HUDEP-2 (cell line): ENCODE results near the gene NAPA.
"Not testable (repeated sequence)": the region's sequence is repeated elsewhere in the genome, so short reads cannot be mapped to it uniquely, and the experiment has no call there.

Experiments used
- DNase-seq, 76 experiments: peaks; one replicate each; lab custom pipeline; 2025; ENCODE audit not compliant: unreplicated experiment in 76 of 76; lab: John Stamatoyannopoulos, UW

Gene NAPA

GRCh38 chr19:47487551-47488515 is 27.0 kb downstream of the NAPA start:
- DNase-seq, result no peak

GRCh38 chr19:47486900-47487299 is 28.0 kb downstream of the NAPA start:
- DNase-seq, result no peak

GRCh38 chr19:47486220-47486619 is 28.6 kb downstream of the NAPA start:
- DNase-seq, result not testable (repeated sequence)

- no peak for DNase-seq
These were observed 29.7 kb downstream of the NAPA start for GRCh38 chr19:47485210-47485609.

GRCh38 chr19:47483800-47484690 is 30.8 kb downstream of the NAPA start, which contains the start of gene KPTN:
Gene KPTN (minus strand): TSS chr19:47484219. CDS start chr19:47484160, 59 bp downstream.
- DNase-seq, result peak in 75 of 76 experiments; percentile 52 to 99 (median 90)

- DNase-seq, result no peak
These were observed 31.7 kb downstream of the NAPA start for GRCh38 chr19:47483200-47483599.

- DNase-seq, result no peak
These were observed 33.3 kb downstream of the NAPA start for GRCh38 chr19:47481460-47482052.

GRCh38 chr19:47480658-47481057 is 34.2 kb downstream of the NAPA start:
- DNase-seq, result no peak

GRCh38 chr19:47479701-47480503 is 35.0 kb downstream of the NAPA start:
- DNase-seq, result peak in 20 of 76 experiments; percentile 16 to 60 (median 30)

GRCh38 chr19:47476438-47476972 is 38.4 kb downstream of the NAPA start:
- DNase-seq, result no peak

- DNase-seq, result no peak
These were observed 39.4 kb downstream of the NAPA start for GRCh38 chr19:47475465-47475864.

- DNase-seq, result no peak
These were observed 41.5 kb downstream of the NAPA start for GRCh38 chr19:47473336-47473735.

- peak in 64 of 76 experiments; percentile 11 to 86 (median 65) for DNase-seq
These were observed 43.0 kb downstream of the NAPA start, which contains the start of gene SLC8A2 for GRCh38 chr19:47471733-47472457. Gene SLC8A2 (minus strand): TSS chr19:47471893. CDS start chr19:47466403, 5,490 bp downstream.

- DNase-seq, result no peak
These were observed 43.5 kb downstream of the NAPA start for GRCh38 chr19:47471381-47471732.

GRCh38 chr19:47470447-47471195 is 44.2 kb downstream of the NAPA start:
- DNase-seq, result no peak

- DNase-seq, result no peak
These were observed 45.1 kb downstream of the NAPA start for GRCh38 chr19:47469719-47470118.

GRCh38 chr19:47469363-47469700 is 45.5 kb downstream of the NAPA start:
- no peak for DNase-seq

- no peak for DNase-seq
These were observed 46.9 kb downstream of the NAPA start for GRCh38 chr19:47467914-47468313.
